ENCODE data around the gene KRT23. TPM values are rescaled to one million over a fixed set of nuclear protein-coding genes. Genes with fewer than 3 reads are reported as not detected.

The KRT23 gene
- total RNA-seq, 1 donor from 2014 or later: not detected

GRCh38 chr17:40910441-40910841 is 27.0 kb downstream of the KRT23 start:
- intact Hi-C loops (cut with micrococcal nuclease): no loop called here

DNA sequence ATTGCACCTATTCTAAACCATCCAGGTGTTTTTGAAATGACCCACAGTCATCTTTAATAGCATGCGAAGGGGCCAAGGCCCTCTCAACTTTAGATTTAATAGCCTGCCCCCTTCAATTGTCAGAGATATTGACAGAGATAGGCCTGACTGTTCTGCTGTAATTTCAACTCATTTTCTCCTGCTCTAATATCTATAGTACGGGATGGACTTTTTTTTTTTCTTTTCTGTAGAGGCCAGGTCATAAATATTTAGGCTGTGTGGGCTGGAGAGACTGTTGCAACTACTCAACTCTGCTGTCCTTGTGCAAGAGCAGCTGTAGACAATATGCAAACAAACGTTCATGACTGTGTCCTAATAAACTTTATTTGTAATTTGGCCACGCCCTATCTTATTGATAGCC is 27.7 kb downstream of the KRT23 start:
- intact Hi-C loops (cut with micrococcal nuclease): loop anchor here (1.0 to 2.0 kb wide), 6 partner anchors 107 to 757 kb away; no protein-coding TSS in a partner anchor

- intact Hi-C loops (cut with micrococcal nuclease): loop anchor here (1.0 to 2.0 kb wide), 6 partner anchors 107 to 757 kb away; no protein-coding TSS in a partner anchor
Observed at GRCh38 chr17:40909351-40909750, 28.1 kb downstream of the KRT23 start.

DNA sequence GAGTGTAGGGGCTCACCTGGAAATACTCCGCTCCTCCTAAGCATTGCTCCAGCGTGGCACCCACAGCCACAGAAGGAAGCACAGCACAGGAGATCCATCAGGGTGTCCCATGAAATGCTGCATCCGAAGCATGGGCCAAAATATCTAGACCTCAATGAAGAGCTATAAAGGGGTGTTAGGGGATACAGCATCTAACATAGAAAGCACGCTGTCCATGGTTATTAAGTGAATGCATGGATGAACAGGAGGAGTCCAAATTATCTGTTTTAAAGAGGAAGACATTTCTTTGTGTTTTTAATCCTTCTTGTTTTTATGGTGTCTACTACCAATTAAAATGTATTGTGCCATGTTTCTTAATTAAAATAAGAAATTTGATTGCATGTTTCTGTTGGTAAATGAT is 30.8 kb downstream of the KRT23 start:
- intact Hi-C loops (cut with micrococcal nuclease): no loop called here

DNA sequence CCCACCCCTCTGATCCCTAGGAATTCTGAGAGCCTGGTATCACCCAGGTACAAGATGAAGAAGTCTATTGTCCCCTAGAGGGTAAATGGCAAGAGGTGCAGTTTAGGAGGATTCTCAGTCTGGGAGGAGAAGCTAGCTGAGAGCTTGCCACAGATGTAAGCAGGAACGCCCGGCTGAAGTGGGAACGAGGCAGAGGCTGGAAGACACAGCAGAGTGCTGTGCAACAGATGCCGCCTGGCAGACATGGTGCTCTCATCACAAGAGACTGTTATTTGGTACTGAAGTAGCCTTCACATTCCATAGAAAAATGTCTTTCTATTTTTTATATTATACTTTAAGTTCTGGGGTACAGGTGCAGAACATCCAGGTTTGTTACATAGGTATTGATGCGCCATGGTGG is 32.1 kb downstream of the KRT23 start:
- intact Hi-C loops (cut with micrococcal nuclease): no loop called here

- intact Hi-C loops (cut with micrococcal nuclease): no loop called here
Observed at GRCh38 chr17:40903129-40903847, 34.2 kb downstream of the KRT23 start.

- intact Hi-C loops (cut with micrococcal nuclease): no loop called here
Observed at GRCh38 chr17:40902498-40902897, 34.9 kb downstream of the KRT23 start.

- intact Hi-C loops (cut with micrococcal nuclease): no loop called here
Observed at GRCh38 chr17:40901981-40902474, 35.4 kb downstream of the KRT23 start.

DNA sequence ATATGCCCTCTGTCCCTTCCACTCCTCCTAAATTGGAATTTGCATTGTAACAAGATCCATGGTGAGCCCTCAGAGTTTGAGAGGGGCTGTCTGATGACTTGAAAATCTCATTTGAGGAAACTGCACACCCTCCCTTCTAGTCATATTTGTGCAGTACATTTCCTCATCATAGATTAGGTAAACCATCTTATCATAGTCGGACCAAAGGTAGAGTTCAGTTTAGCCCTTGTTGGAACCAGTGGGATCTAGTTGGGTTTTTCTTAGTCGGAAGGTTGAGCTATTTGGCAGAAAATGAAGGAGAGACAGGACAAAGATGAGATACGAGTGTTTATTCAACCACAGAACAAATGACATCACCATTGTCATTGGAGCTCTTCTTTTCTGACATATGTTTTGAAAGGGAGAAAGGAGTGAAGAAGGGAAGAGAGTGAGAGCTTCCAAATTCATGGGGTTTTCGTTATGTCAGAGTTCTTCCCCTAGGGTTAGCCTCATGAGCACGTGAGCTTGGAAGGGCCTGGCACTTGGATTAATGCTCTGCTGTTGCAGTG is 36.6 kb downstream of the KRT23 start:
- intact Hi-C loops (cut with micrococcal nuclease): no loop called here

DNA sequence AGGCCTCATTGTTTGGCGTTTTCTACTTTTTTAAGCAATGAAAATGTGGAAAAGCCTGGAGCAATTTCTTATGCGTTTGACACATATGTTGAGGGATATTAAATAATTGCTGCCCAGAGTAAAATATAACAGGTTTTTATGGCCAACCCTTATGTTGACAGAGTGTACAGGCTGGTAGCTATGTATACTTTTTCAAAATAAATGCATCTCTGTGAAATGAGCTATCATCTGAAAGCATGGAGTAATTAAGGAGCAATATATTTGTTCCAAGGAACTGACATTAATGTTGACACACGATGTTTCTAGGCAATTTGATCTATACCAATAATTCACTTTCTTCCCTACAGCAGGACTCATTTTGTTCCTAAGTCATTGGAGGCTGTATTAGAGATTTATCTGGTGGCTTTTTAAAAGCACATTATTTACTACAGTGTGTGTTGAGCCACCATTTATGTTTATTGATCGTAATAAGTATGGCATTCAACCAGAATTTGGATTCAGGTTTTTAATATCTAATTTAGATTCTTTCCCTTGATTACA is 40.5 kb downstream of the KRT23 start:
- intact Hi-C loops (cut with micrococcal nuclease): no loop called here

DNA sequence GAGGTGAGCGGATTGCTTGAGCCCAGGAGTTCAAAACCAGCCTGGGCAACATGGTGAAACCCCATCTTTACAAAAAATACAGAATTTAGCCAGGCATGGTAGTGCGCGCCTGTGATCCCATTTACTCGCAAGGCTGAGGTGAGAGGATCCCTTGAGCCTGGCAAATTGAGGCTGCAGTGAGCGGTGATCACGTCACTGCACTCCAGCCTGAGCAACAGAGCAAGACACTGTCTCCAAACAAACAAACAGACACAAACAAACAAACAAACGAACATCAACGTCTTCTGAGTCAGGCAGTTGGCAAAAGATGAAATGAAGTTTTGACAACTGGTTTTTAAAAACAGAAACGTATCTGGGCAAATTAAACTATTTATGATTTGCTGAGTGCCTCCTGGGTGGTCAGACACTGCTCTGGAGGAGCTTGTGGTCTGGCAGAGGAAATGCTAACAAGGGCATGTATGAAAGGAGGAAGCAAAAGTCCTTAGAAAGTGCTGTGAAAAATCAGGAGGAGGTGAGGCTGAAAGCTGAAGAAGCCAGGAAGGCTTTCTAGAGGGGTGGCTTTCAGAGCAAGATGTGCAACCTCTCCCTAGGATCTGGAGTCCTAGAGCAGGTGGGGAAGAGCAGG is 42.2 kb downstream of the KRT23 start:
- intact Hi-C loops (cut with micrococcal nuclease): no loop called here

GRCh38 chr17:40888196-40888720 is 49.2 kb downstream of the KRT23 start:
- intact Hi-C loops (cut with micrococcal nuclease): no loop called here

DNA sequence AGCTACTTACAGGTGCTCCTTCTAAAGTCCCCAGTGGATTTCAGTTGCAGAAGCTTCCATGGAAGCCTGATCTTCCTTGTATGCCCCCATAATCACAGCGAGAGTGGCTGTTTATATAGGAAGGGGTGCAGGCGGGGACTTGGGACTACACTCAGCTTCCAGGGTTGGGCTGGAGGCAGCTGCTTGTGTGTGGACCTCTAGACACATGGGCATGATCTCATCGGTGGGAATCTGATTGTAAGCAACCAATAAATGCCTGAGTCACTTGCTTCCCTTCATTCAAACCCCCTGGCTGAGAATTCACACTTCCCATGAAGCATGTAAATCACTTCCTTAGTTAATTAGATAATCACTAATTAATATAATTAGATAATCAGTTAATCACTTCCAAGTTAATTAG is 51.4 kb downstream of the KRT23 start:
- intact Hi-C loops (cut with micrococcal nuclease): no loop called here

DNA sequence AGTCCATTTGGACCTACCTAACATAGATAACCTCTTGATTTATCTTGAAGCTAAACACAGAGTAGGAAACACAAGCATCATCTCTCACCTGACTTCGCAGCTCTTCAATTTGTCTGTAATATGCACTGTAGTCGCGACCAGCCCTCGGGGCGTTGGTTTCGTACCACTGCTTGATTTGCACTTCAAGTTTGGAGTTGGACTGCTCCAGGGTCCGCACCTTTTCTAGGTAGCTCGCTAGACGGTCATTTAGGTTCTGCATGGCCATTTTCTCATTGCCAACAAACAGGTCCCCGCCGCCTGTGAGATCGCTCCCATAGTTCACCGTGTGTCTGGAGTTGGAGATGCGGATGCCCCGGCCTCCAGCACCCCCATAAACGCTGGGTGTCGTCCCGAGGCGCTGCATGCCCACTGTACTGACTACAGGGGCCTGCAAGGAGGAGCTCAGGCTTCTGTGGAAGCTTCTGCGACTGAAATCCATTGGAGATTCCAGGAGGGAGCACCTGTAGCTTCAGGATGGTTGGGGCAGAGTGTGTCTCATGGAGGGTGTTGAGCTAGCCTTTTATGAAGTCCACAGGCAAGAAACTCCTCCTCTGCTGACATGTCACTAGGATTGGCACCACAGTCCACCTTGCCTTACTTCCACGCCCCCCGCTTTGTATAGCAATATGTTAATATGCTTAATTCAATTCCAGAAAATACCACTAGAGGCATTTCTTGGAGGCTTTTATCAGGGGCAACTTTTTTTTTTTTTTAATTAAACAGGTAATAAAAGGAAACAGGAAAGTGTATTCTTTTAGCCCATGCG is 52.5 kb downstream of the KRT23 start, which contains the start of gene KRT20:
TSS of gene KRT20 (minus strand) at position 535 of the 805 bp plus-strand sequence. CDS start at position 478, 57 bp downstream.
- intact Hi-C loops (cut with micrococcal nuclease): no loop called here

GRCh38 chr17:40883626-40884334 is 53.7 kb downstream of the KRT23 start:
- intact Hi-C loops (cut with micrococcal nuclease): no loop called here

- intact Hi-C loops (cut with micrococcal nuclease): no loop called here
Observed at GRCh38 chr17:40883031-40883430, 54.4 kb downstream of the KRT23 start.

- intact Hi-C loops (cut with micrococcal nuclease): no loop called here
Observed at GRCh38 chr17:40879026-40879425, 58.4 kb downstream of the KRT23 start.

DNA sequence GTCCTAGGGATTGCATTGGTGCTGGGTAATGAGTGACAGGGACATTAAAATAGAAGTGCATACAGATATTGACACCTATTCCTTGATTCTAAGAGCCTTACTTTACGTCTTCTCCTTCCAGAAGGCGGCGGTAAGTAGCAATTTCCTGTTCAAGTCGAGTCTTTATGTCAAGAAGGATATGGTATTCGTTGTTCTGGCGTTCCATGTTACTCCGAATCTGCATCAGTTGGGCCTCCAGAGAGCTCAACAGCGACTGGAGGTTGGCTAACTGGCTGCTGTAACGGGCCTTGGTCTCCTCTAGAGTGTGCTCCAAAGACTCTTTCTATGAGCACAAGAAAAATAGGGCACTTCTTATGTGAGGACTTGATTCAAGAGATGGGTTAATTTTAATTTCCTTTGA is 59.4 kb downstream of the KRT23 start:
- intact Hi-C loops (cut with micrococcal nuclease): no loop called here

GRCh38 chr17:40873801-40874200 is 63.6 kb downstream of the KRT23 start:
- intact Hi-C loops (cut with micrococcal nuclease): no loop called here

DNA sequence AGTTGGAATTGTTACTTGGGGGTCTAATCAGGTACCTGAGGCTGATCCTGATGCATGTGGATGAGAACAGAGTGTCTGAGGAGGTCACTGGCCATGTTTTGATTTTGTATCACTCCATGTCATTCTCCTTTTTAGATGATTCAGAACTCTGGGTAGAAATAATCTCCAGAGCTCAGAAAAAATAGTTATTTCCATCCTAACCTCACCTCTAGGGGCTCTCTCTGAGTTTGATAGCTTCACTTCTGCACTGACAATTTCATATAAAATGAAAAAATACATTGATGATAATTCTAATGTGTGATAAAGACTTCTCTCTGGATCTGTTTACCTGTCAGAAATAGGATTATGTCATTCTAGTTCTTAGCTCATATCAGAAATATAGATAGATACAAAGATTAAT is 64.2 kb downstream of the KRT23 start:
- intact Hi-C loops (cut with micrococcal nuclease): no loop called here

All from T-helper 1 cell treated with Interleukin-12 subunit alpha and Interleukin-12 subunit beta and Interleukin-4 antibody, amounts not matched to agents 30 ng/mL and 1 ng/mL, for 36 hours (primary cell).